ENCODE results near the gene GCK.
"Not testable (repeated sequence)": the region's sequence is repeated elsewhere in the genome, so short reads cannot be mapped to it uniquely, and the experiment has no call there.

The GCK gene

GRCh38 chr7:44139311-44140010 is 49.8 kb downstream of the GCK start:
- no peak for FAIRE-seq

- no peak for FAIRE-seq
These were observed 50.5 kb downstream of the GCK start for GRCh38 chr7:44138698-44139097.

GRCh38 chr7:44136731-44137130 is 52.5 kb downstream of the GCK start:
- no peak for FAIRE-seq

GRCh38 chr7:44134943-44135628 is 54.2 kb downstream of the GCK start:
- FAIRE-seq, result no peak

- FAIRE-seq, result no peak
These were observed 55.9 kb downstream of the GCK start for GRCh38 chr7:44133295-44133694.

- no peak for FAIRE-seq
These were observed 57.2 kb downstream of the GCK start for GRCh38 chr7:44132039-44132438.

- FAIRE-seq, result no peak
These were observed 57.8 kb downstream of the GCK start for GRCh38 chr7:44131173-44132029.

GRCh38 chr7:44128721-44129582 is 60.3 kb downstream of the GCK start:
- no peak for FAIRE-seq

- FAIRE-seq, result no peak
These were observed 62.1 kb downstream of the GCK start for GRCh38 chr7:44127161-44127560.

GRCh38 chr7:44126574-44126973 is 62.7 kb downstream of the GCK start:
- FAIRE-seq, result not testable (repeated sequence)

GRCh38 chr7:44124822-44125202 is 64.4 kb downstream of the GCK start:
- no peak for FAIRE-seq

GRCh38 chr7:44123190-44124003 is 65.8 kb downstream of the GCK start, which contains the start of gene POLD2:
TSS of gene POLD2 (minus strand) at chr7:44123548. CDS start at chr7:44122053, 1,495 bp downstream.
- FAIRE-seq, result no peak

- FAIRE-seq, result no peak
These were observed 66.7 kb downstream of the GCK start for GRCh38 chr7:44122529-44122928.

- no peak for FAIRE-seq
These were observed 67.3 kb downstream of the GCK start for GRCh38 chr7:44121761-44122420.

GRCh38 chr7:44120395-44120794 is 68.8 kb downstream of the GCK start:
- FAIRE-seq, result no peak

GRCh38 chr7:44119829-44120380 is 69.3 kb downstream of the GCK start:
- FAIRE-seq, result no peak

GRCh38 chr7:44117801-44118429 is 71.3 kb downstream of the GCK start:
- FAIRE-seq, result no peak

- no peak for FAIRE-seq
These were observed 72.2 kb downstream of the GCK start for GRCh38 chr7:44116789-44117666.

All from colon (tissue), 2 donors.